Stimulated activated CD8-positive, alpha-beta memory T cell treated with anti-CD3 and anti-CD28 coated beads, Interleukin-7, amount 100 ng/mL, for 4 hours (primary cell): ENCODE data around the gene ZNF140.

Experiments
- DNase-seq, 2 donors: peaks; one replicate each; pipeline ENCODE4 v3.0.0-alpha.2; 2020; ENCODE audit warnings: low read depth in 2 of 2

Gene ZNF140

GRCh38 chr12:133080368-133081158 lies at the start of gene ZNF140:
ZNF140 (plus strand) TSS chr12:133080923; CDS start chr12:133081321, 398 bp downstream.
- DNase-seq = peak; percentile 93

- DNase-seq = peak; percentile 97
Measured at GRCh38 chr12:133037207-133038005, 43.3 kb upstream of the ZNF140 start, which contains the start of gene ZNF84. ZNF84 (plus strand) TSS chr12:133037509; CDS start chr12:133041468, 3,959 bp downstream.

GRCh38 chr12:133038118-133038709 lies 42.5 kb upstream of the ZNF140 start:
- DNase-seq = no peak

- DNase-seq = no peak
Measured at GRCh38 chr12:133046698-133047097, 34.0 kb upstream of the ZNF140 start.

GRCh38 chr12:133057446-133057845 lies 23.3 kb upstream of the ZNF140 start:
- no peak for DNase-seq

- DNase-seq = no peak
Measured at GRCh38 chr12:133058203-133059113, 22.3 kb upstream of the ZNF140 start.

- DNase-seq = no peak
Measured at GRCh38 chr12:133061954-133062353, 18.8 kb upstream of the ZNF140 start.

GRCh38 chr12:133063556-133063955 lies 17.2 kb upstream of the ZNF140 start:
- no peak for DNase-seq

GRCh38 chr12:133073836-133074235 lies 6.9 kb upstream of the ZNF140 start:
- no peak for DNase-seq

- peak; percentile 96 to 97 for DNase-seq
Measured at GRCh38 chr12:133080026-133080367, 726 bp upstream of the ZNF140 start.

GRCh38 chr12:133081159-133081780 lies 547 bp downstream of the ZNF140 start:
- DNase-seq = no peak

GRCh38 chr12:133083345-133083744 lies 2.6 kb downstream of the ZNF140 start:
- no peak for DNase-seq

- DNase-seq = no peak
Measured at GRCh38 chr12:133105620-133106019, 24.9 kb downstream of the ZNF140 start.

- no peak for DNase-seq
Measured at GRCh38 chr12:133106253-133106652, 25.5 kb downstream of the ZNF140 start.

GRCh38 chr12:133107121-133107520 lies 26.4 kb downstream of the ZNF140 start:
- no peak for DNase-seq

GRCh38 chr12:133108150-133108549 lies 27.4 kb downstream of the ZNF140 start:
- DNase-seq = no peak

GRCh38 chr12:133120385-133121191 lies 39.9 kb downstream of the ZNF140 start:
- no peak for DNase-seq

- no peak for DNase-seq
Measured at GRCh38 chr12:133124674-133125073, 44.0 kb downstream of the ZNF140 start.

- no peak for DNase-seq
Measured at GRCh38 chr12:133129368-133130037, 48.8 kb downstream of the ZNF140 start.
